Ishikawa (cell line): ENCODE data around the gene SNHG17.

Experiments
- CEBPB ChIP-seq: IDR thresholded peaks from 2 replicates; pipeline ENCODE4 v1.6.1; 2012
- CREB1 ChIP-seq: IDR thresholded peaks from 2 replicates; pipeline ENCODE4 v1.6.1; 2012; ENCODE audit warnings: low read depth
- EGR1 ChIP-seq: IDR thresholded peaks from 2 replicates; pipeline ENCODE4 v1.6.1; 2012
- EP300 ChIP-seq: IDR thresholded peaks from 2 replicates; pipeline ENCODE4 v1.6.1; 2012; ENCODE audit warnings: borderline replicate concordance
- FOXM1 ChIP-seq: IDR thresholded peaks from 2 replicates; pipeline ENCODE4 v1.6.1; 2012; ENCODE audit warnings: low read depth, borderline replicate concordance
- MAX ChIP-seq: IDR thresholded peaks from 2 replicates; pipeline ENCODE4 v1.6.1; 2012
- NFIC ChIP-seq: IDR thresholded peaks from 2 replicates; pipeline ENCODE4 v1.6.1; 2012
- RAD21 ChIP-seq: IDR thresholded peaks from 2 replicates; pipeline ENCODE4 v1.6.1; 2012; ENCODE audit warnings: low read depth
- TAF1 ChIP-seq: IDR thresholded peaks from 2 replicates; pipeline ENCODE4 v1.6.1; 2012; ENCODE audit warnings: low read depth, mild to moderate bottlenecking
- TCF12 ChIP-seq: IDR thresholded peaks from 2 replicates; pipeline ENCODE4 v1.6.1; 2012; ENCODE audit warnings: low read depth
- TEAD4 ChIP-seq: IDR thresholded peaks from 2 replicates; pipeline ENCODE4 v1.6.1; 2012
- USF1 ChIP-seq: IDR thresholded peaks from 2 replicates; pipeline ENCODE4 v1.6.1; 2012
- YY1 ChIP-seq: IDR thresholded peaks from 2 replicates; pipeline ENCODE4 v1.6.1; 2012; ENCODE audit warnings: low read depth
- ZBTB7A ChIP-seq: IDR thresholded peaks from 2 replicates; pipeline ENCODE4 v1.6.1; 2012; ENCODE audit warnings: low read depth
- TF ChIP-seq, protein P1 (sequence below): IDR thresholded peaks from 2 replicates; pipeline ENCODE4 v1.6.1; 2012; ENCODE audit warnings: low read depth, mild to moderate bottlenecking

Gene SNHG17

GRCh38 chr20:38430679-38431325 is 4.3 kb downstream of the SNHG17 start:
- TF ChIP-seq CEBPB = no peak
- no peak for TF ChIP-seq RAD21
- no peak for TF ChIP-seq FOXM1
- no peak for TF ChIP-seq MAX
- TF ChIP-seq TCF12 = no peak
- no peak for TF ChIP-seq EGR1
- TF ChIP-seq USF1 = no peak
- TF ChIP-seq TEAD4 = no peak
- no peak for TF ChIP-seq YY1

- TF ChIP-seq YY1 = no peak
- TF ChIP-seq CEBPB = no peak
Measured at GRCh38 chr20:38429301-38429700, 5.8 kb downstream of the SNHG17 start.

DNA sequence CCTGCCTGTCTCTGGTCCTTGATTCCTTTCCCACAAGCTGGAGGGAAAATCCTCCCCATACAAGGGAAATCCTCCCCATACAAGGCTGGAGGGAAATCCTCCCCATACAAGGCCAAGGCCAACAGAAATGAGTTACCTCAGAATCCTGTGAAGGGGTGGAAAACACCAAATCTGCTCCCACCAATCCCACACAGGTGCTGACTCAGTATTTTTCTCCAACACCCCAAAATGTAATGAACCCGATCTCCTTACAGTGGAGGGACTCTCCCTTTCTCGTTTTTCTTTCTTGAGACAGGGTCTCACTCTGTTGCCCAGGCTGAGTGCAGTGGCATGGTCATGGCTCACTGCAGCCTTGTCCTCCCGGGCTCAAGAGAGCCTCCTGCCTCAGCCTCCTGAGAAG is 6.3 kb downstream of the SNHG17 start:
- TF ChIP-seq MAX (no peak), TCF12 (no peak), TEAD4 (no peak)

DNA sequence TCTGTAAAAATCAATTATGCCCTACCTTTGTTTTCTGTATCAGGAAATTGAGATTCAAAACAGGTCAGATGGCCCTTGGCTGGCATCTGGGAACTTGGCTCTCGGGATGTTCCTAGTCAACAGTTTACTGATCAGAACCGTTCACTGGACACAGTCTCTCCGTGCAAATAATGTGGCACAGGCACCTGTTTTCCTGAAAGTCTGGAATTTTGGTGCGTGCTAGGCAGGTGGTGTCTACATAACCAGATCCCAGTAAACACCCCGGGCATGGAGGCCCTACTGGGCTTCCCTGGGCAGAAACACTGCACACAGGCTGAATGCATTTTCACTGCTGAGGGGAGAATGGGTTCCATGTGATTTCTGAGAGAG is 7.5 kb downstream of the SNHG17 start:
- TF ChIP-seq ZBTB7A (no peak), FOXM1 (no peak)

DNA sequence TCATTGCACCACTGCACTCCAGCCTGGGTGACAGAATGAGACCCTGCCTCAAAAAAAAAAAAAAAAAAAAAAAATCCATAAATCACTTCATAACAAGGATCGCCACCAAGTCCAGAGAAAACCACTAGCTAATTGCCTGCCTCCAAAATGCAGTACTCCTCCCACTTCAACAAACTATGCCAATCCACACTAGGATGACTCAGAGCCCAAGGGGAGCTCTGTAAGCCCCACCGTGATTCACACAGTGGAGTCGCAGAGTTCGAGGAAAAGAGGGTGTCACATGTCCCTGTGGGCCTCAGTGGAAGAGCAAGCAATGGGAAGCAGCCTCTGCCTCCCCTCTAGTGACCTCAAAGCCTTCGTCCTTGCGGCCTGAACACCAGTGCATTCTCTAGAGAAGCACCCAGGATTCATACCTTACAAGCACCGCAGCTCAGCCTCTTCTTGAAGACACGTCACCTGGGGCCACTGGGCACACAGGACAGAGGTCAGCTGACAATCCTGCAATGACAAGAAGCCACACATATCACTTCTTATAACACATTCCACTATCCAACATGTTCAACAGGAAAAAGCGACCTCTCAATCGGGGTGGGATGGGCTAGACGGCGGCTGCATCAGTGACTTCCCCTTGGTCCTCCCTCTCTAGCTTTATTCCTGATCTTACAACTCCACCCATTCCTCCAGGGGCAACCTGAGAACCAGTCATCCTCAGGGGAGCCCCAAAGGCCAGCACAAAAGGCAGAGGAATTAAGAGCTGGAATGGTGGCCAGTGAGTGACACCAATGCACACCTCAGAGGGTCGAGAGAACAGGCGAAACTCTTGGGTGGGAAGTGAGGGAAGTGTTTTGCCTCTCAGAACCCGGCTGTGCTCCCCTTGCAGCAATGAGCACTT is 8.9 kb downstream of the SNHG17 start:
- TF ChIP-seq CREB1 (no peak), TCF12 (no peak), USF1 (peak; percentile 20; the same call in 1 of the 2 replicates), EP300 (no peak), TEAD4 (no peak)

GRCh38 chr20:38424401-38424800 is 10.7 kb downstream of the SNHG17 start:
- TF ChIP-seq RAD21 (no peak), FOXM1 (no peak), CREB1 (no peak), TCF12 (no peak), TEAD4 (no peak), ZBTB7A (no peak), NFIC (no peak), EP300 (no peak), MAX (no peak), YY1 (no peak), TAF1 (no peak), USF1 (no peak), CEBPB (no peak)
- TF ChIP-seq, protein P1, sequence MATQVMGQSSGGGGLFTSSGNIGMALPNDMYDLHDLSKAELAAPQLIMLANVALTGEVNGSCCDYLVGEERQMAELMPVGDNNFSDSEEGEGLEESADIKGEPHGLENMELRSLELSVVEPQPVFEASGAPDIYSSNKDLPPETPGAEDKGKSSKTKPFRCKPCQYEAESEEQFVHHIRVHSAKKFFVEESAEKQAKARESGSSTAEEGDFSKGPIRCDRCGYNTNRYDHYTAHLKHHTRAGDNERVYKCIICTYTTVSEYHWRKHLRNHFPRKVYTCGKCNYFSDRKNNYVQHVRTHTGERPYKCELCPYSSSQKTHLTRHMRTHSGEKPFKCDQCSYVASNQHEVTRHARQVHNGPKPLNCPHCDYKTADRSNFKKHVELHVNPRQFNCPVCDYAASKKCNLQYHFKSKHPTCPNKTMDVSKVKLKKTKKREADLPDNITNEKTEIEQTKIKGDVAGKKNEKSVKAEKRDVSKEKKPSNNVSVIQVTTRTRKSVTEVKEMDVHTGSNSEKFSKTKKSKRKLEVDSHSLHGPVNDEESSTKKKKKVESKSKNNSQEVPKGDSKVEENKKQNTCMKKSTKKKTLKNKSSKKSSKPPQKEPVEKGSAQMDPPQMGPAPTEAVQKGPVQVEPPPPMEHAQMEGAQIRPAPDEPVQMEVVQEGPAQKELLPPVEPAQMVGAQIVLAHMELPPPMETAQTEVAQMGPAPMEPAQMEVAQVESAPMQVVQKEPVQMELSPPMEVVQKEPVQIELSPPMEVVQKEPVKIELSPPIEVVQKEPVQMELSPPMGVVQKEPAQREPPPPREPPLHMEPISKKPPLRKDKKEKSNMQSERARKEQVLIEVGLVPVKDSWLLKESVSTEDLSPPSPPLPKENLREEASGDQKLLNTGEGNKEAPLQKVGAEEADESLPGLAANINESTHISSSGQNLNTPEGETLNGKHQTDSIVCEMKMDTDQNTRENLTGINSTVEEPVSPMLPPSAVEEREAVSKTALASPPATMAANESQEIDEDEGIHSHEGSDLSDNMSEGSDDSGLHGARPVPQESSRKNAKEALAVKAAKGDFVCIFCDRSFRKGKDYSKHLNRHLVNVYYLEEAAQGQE = no peak

- TF ChIP-seq RAD21 = no peak
- no peak for TF ChIP-seq CREB1
- TF ChIP-seq FOXM1 = no peak
Measured at GRCh38 chr20:38423541-38423940, 11.6 kb downstream of the SNHG17 start.

GRCh38 chr20:38421915-38422314 is 13.2 kb downstream of the SNHG17 start:
- TF ChIP-seq CEBPB (no peak), TEAD4 (no peak), EGR1 (no peak), FOXM1 (no peak), RAD21 (no peak), NFIC (no peak), USF1 (no peak), TAF1 (no peak), YY1 (no peak), MAX (no peak), EP300 (no peak), TCF12 (no peak)
